HG03457 (cell line): ENCODE results near the gene SPEM1.

ENCODE experiments used
- ATAC-seq: cut with Tn5 transposase; IDR thresholded peaks from one replicate; pipeline ENCODE4 v1.9.1; 2021; ENCODE audit warnings: moderate number of reproducible peaks; ENCODE audit not compliant: unreplicated experiment

Gene SPEM1, protein sequence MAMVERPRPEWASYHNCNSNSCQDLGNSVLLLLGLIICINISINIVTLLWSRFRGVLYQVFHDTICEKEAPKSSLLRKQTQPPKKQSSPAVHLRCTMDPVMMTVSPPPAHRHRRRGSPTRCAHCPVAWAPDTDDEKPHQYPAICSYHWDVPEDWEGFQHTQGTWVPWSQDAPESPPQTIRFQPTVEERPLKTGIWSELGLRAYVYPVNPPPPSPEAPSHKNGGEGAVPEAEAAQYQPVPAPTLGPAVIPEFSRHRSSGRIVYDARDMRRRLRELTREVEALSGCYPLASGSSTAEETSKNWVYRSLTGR

DNA sequence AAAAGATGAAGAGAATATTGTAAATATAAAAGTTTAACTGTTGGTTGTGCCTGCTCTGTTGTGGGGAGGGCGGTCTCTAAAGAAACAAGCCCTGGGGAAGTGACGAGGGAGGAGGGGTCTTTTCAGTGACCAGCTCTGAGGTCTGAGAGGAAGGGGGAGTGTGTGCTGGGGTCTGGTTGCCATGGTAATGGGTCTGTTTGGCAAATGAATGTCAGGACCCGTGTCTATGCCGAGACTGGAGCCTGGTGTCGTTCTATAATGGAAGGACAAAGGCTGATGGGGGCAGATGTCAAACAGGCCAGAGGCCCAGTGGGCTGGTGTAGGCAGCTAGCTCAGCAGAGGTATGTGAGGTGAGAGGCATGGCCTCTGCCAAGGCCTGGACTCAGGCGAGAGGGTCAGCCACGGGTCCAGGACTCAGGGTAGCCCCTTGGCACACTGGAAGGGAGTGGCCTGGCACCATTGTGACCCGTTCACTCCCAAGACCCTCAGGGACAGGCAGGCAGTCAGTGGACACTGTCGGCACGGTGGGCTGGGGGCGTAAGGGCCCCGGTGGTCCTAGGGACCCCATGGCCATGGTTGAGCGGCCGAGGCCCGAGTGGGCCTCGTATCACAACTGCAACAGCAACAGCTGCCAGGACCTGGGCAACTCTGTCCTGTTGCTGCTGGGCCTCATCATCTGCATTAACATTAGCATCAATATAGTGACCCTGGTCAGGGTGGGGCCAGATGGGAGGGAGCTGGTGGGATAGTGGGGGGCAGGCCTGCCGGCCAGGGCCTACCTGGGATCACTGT lies at the start of gene SPEM1:
Gene SPEM1, plus strand, starts transcription at position 506 of the 792 bp plus-strand sequence. Its CDS starts 61 bp downstream, at position 567.
- no peak for ATAC-seq

DNA sequence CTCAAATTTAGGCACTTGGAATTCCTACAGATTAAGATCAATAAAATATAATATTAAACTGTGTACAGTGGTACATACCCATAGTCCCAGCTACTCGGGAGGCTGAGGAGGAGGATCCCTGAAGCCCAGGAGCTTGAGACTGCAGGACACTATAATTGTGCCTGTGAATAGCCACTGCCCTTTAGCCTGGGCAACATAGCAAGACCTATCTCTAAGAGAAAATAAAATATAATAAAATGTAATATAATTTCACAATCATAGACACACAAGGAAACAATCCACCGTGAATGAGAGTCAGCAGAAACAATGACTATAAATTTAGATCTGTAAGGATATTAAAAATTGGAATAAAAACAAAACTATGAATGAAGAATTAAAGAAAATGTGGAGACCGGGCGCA lies 49.3 kb upstream of the SPEM1 start:
- ATAC-seq = no peak

DNA sequence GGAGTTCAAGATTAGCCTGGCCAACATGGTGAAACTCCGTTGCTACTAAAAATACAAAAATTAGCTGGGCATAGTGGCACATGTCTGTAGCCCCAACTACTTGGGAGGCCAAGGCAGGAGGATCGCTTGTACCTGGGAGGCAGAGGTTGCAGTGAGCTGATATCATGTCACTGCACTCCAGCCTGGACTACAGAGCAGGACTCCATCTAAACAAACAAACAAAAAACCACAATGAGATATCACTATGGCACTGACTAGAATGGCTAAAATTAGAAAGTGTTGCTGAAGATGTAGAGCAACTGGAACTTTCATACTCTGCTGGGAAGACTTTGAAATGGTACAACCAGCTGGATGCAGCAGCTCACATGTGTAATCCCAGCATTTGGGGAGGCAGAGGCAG lies 45.8 kb upstream of the SPEM1 start:
- ATAC-seq = no peak

DNA sequence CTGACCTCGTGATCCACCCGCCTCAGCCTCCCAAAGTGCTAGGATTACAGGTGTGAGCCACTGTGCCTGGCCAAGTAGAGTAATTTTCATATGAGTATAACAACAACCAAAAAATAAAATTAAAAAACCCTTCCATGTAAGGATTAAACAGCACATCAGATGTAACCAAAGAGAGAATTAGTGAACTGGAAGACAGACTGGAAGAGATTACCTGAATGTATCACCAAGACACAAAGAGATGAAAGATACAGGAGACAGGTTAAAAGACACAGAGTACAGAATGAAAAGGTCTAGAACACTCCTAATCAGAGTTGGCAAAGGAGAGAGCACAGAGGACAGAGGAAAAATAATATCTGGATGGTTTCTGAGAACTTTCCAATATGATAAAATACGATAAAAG lies 41.0 kb upstream of the SPEM1 start:
- no peak for ATAC-seq

DNA sequence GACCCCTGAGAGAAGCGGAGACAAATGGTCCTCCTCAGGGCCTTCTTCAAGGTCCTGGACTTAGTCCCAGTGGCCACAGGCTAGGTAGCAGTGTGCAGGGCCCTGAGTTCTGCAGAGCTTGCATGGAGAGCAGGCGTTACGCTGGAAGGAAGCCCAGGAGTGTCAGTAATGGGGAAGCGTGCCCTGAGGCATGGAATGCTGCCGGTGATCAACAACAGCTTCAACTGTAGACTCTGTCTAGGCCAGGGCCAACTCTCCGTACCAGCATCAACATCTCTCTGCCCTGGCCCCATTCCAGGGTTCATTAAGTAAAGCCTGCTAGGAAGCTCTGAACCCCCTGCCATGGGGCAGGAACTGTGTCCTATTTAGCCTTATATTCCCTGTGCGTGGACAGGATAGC lies 39.8 kb upstream of the SPEM1 start:
- ATAC-seq = no peak

DNA sequence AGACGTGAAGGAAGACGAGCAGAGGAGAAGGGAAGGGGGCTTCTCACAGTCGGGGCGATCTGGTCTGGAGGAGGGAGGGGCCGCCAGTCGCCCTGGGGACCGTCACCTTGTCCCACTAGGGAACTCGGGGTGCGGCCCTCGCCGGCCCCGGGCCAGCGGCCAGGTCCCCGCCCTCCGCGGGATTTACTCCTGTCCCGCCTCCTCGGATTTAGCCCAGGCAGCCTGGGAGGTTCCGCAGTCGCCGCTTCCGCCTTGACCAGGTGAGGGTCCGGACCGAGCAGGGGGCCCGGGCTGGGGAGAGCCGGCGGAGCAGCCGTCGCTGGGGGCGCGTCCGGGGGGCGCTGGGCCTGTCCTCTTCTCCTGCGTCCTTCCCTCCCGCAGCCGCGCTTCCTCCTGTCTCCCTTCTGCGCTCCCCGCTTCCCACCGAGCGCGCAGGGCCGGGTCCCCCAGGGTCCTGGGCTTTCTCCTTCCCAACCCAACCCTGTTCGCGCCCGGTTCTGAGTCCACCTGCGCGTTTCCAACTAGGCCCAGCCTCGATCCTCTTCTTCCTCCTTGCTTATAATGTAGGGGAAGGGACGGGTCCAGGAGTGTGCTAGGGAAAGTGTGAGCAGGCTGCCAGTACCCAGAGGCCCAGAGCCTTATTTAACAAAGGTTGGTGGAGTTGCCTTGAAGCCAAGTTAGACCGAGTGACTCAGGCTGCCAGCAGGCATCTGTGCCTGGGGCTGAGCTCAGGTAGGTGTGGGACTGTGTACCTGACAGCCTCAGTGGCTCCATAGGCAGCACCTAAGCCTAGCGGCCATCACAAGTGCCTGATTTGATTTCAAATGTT lies 39.1 kb upstream of the SPEM1 start, which contains the start of gene TNK1:
Gene TNK1, plus strand, starts transcription at position 235 of the 829 bp plus-strand sequence. CDS start 1,838 bp downstream, outside the sequence.
- ATAC-seq = no peak

DNA sequence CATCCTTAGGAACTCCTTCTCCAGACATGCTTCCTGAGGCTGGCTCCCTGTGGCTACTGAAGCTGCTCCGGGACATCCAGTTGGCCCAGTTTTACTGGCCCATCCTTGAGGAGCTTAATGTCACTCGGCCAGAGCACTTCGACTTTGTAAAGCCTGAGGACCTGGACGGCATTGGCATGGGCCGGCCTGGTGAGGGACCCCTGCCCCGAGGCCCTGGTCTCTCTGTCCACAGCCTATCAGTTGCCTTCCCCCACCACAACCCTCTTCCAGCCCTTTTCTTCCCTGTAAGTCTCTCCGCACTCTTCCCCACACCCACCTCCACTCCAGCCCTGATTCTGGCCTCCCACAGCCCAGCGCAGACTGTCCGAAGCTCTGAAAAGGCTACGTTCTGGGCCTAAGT lies 37.2 kb upstream of the SPEM1 start:
- ATAC-seq = no peak

DNA sequence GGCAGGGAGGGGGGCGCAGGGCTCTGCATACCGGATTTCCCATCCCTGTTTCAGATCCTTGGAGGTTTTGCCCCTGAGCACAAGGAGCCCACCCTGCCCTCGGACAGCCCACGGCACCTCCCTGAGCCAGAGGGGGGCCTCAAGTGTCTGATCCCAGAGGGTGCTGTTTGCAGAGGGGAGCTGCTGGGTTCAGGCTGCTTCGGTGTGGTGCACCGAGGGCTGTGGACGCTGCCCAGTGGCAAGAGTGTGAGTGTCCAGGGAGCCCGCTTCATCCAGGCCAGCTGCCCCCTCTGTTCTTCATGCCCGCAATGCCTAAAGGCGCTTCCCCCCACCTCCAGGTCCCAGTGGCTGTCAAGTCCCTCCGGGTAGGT lies 36.8 kb upstream of the SPEM1 start:
- no peak for ATAC-seq

DNA sequence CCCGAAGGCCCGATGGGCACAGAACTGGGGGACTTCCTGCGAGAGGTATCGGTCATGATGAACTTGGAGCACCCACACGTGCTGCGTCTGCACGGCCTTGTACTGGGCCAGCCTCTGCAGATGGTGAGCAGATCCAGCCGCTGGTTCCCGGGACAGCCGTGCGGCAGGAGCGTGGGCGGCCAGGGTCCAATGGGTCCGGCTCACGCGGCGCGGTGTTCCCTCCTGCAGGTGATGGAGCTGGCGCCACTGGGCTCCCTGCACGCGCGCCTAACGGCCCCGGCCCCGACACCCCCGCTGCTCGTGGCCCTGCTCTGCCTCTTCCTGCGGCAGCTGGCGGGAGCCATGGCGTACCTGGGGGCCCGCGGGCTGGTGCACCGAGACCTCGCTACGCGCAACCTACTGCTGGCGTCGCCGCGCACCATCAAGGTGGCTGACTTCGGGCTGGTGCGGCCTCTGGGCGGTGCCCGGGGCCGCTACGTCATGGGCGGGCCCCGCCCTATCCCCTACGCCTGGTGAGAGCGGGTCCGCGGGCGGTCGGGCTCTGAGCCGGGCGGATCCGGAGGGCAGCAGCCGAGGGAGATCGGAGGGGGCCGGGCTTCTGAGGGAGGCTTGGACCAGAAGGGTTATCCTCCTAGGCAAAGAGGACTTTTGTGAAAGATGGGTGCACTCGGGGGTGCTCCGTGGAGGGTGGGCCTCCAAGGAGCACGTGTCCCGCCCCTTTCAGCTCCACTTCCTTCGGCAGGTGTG lies 36.2 kb upstream of the SPEM1 start:
- no peak for ATAC-seq

DNA sequence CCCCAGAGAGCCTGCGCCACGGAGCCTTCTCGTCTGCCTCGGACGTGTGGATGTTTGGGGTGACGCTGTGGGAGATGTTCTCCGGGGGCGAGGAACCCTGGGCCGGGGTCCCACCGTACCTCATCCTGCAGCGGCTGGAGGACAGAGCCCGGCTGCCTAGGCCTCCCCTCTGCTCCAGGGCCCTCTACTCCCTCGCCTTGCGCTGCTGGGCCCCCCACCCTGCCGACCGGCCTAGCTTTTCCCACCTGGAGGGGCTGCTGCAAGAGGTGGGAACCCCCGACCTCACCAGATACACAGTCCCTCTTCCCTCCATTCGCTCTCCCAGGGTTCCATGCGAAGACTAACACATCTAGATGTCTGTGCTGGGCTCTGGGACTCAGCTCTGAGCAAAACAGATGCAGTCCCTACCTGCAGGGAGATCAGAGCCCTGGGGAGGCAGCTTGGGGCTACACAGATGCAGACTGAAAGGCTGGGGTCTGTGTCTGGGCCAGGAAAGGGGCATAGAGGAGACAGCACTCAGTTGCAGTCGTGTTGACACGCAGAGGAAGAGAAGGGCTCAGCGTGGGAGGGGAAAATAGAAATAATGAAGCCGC lies 35.5 kb upstream of the SPEM1 start:
- no peak for ATAC-seq

DNA sequence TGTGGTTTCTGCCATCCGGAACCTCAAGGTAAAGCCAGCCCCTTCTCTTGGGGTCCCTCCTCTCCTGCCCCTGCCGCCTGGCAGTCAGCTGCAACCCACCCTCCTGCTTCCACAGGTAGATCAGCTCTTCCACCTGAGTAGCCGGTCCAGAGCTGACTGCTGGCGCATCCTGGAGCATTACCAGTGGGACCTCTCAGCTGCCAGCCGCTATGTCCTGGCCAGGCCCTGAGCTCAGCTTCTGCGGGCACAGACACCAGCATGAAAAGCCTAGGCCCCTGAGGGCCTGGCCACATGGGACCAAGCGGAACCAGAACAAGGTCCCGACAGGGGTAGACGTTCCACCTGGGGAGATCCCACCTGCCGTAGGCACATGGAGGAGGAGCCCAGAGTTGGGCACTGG lies 31.3 kb upstream of the SPEM1 start:
- no peak for ATAC-seq

DNA sequence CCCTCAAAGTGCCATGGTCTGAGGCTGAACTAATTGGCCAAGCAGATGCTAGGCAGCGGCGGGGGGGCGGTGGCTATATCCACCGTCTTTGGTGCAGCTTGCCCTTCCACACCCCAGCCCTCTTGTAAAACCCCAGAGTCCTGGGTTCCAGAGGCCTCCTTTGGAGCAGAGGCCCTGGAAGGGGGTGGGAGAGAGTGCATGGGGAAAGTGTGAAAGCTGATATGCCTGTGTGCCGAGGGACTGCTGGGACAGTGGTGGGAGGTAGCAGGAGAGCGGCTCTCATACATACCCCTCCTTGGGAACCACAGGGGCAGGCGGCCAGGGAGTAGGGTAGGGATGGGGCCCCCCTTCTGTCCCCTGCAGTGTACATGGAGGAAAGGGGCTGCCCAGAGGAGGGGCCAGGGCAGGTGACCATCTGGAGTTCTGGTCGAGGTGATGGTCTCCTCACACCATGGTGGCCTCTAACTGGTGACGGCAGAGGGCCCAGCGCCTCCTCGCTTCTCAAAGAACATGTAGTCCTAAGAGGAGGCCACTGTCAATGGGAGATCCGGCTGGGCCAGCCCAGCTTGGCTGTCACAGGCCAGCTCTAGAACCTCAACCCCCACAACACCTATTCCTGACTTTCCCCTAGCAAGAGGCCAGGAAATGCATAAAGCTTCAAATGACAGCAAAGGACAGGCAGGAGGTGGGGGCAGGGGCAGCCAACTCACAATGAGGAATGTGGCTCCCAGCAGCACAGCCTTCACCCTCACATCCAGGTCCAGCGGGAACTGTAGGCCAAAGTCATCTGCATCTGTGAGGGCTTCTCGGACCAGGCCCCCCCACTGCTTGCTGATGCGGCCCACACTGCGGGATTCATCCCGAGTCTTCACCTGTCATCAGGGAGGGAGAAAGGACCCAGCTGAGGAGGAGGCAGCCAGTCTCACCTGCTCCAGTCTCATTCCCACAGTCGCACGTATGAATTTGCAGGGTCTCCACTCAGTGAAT lies 29.9 kb upstream of the SPEM1 start:
- no peak for ATAC-seq

DNA sequence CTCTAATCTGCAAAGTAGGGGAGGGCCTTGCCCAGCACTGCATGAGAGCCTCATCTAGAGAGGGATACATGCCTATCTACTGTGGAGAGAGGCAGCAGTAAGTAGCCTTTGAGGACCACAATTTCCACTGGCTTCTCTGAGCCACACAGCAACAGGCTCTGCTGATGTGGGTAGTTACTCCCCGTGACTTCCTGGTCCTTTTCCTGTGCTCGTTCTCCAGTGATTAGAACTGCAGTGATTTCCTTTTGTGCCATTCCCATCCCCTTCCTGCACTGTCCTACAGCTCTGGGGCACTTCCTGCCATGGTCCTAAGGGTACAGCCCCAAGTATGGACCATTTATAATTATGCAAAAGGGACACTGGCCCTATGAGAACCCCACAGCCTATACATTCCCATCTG lies 28.8 kb upstream of the SPEM1 start:
- no peak for ATAC-seq

DNA sequence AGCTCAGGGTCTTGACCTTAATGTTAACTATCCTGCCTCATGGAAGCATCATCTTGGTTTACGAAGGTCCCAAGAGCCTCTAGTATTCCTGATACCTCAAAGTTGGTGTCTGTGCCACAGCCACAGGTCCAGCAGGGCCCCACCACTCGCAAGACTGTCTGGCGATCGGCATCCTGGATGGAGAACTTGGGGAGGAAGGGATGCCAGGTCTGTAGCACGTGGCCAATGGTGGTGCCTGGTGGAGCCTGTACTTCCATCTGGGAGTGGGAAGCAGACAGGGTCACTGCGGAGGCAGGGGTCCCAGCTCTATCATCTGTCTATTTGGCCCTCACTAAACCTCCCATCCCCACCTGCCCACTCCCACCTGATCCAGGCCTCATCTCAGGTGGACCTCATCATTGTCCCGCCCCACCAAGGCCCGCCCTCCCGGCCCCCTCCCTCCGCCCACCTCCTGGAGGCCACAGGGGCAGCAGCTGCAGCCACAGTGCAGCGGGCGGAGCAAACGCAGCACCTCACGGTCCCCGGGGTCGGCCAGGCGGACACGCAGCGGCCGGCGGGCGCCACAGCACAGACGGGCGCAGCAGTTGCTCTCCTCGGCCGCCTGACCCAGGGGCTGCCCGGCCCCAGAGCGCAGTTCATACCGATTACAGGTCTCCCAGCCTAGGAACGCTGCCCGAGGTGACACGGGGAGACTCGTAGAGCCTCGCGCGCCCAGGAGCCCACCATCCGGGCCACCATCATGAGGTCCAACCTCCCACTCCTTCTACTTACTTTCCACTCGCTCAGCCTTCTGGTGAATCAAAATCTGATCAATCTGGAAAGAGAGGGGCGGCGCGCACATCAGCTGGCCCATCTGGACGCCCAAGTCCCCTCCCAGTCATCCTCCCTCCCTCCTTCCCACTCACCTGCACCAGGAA lies 27.2 kb upstream of the SPEM1 start:
- no peak for ATAC-seq

DNA sequence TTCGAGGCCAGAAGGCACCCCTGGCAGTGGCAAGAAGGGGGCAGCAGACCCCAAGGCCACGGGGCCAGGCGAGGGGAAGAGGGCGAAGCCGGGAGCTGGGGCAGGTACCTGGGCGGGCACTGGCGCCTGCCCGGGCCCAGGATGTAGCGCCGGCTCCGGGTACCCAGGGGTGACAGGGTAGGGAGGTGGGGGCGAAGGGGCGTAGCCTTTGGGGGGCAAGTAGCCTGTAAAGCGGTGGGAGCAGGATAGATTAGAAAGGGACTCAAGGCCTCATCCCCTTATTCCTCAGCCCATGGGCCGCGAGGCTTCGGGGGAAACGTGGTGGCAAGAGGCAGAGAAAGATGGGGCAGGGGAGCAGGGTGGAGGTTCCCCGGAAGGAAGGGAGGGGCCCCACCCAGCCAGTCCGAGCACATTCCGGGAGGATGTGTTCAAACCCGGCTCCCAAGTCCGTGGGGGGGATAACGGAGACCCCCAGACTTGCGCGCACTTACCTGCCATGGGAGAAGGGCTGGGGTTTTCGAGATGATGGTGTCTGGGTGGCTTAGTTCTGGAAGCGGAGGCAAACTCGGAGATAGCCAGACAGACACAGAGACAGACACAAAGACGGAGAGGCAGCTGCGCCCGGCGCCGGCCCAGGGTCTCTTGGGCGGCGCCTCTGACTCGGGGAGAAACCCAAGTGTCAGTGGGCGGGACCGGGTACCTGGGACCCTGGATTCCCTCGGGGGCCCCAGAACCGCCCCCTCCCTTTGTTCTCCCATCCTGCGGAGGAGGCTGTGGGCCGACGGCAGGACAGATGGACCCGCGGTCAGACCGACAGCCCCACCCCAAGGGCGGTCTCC lies 26.3 kb upstream of the SPEM1 start:
- ATAC-seq = no peak

DNA sequence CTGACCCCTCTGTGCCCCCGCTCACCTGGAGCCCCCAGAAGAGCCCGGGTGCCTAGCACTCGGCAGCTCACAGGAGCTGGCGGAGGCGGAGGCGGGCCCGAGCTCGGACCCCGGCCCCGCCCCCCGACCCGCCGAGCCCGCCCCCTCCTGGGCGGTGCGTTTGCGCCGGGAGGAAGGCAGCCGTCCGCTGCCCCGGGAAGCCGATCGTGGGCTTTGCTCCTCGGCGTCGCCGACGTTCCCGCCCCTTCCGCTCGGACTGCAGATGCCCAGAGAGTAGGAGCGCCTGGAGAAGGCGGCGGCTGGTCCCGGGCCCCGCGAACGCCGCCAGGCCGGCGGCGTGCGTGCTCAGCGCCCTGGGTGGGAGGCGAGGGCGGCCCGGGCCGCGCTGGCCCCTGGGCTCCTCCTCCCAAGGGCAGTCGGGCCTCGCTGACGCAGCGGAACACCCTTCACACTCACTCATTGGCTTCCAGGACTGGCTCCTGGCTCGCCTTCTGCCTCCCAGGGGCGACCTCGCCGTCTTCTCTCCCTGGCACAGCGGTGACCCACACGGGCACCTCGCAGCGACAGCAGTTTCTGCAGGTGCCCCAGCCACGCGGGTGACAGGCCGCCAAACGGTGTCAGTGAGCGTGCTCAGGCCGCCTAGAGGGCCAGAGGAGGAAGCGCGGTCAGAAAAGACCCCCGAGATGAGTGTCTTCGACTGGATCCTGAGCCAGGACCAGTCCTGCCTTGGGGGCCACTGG lies 25.5 kb upstream of the SPEM1 start, which contains the start of gene PLSCR3:
Gene PLSCR3, minus strand, starts transcription at position 74 of the 740 bp plus-strand sequence. CDS start 415 bp downstream, outside the sequence.
- no peak for ATAC-seq
